GM15510 (cell line): ENCODE measurements around the gene ATXN7.

ENCODE experiments used
- POLR2A ChIP-seq: IDR thresholded peaks from 3 replicates; pipeline ENCODE4 v1.6.1; 2011; ENCODE audit warnings: borderline replicate concordance; ENCODE audit not compliant: insufficient read length; ENCODE audit errors: extremely low read depth

The ATXN7 gene

GRCh38 chr3:63980830-63981498, 117.3 kb downstream of the ATXN7 start:
- TF ChIP-seq POLR2A, result no peak

DNA sequence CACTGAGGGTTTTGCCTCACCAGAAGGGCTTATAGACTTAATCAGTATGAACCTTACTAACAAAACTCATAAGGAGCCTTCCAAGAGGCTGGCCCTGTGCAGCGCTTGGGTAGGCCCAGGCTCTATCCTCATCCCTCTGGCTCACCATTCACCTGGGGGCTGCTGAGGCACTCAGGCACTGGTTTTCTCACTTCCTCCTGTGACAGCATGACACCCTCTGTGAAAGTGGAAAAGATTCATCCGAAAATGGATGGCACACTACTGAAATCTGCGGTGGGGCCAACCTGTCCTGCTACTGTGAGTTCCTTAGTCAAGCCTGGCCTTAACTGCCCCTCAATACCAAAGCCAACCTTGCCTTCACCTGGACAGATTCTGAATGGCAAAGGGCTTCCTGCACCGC, 118.3 kb downstream of the ATXN7 start:
- no peak for TF ChIP-seq POLR2A

- TF ChIP-seq POLR2A, result no peak
Observed at GRCh38 chr3:63984391-63984790, 120.7 kb downstream of the ATXN7 start.

- no peak for TF ChIP-seq POLR2A
Observed at GRCh38 chr3:63986146-63986545, 122.5 kb downstream of the ATXN7 start.

DNA sequence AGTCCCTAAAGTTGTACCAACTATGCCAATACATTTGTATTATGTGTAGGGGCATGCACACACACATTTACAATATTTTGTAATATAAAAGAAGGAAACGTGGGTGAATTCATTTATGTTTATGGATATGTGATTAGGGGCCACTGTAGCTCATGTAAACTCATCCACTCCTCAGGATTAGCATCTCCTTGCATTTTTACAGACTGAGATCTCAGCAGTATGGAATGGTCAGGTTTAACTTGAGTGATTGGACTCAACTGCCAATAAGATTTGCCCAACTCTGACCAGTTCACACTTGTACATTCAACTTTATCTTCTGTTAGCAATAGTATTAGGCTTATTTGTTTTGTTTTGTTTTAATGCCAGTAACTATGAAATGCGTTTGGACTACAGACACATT, 123.2 kb downstream of the ATXN7 start:
- TF ChIP-seq POLR2A, result no peak

GRCh38 chr3:63988943-63989342, 125.3 kb downstream of the ATXN7 start:
- no peak for TF ChIP-seq POLR2A

DNA sequence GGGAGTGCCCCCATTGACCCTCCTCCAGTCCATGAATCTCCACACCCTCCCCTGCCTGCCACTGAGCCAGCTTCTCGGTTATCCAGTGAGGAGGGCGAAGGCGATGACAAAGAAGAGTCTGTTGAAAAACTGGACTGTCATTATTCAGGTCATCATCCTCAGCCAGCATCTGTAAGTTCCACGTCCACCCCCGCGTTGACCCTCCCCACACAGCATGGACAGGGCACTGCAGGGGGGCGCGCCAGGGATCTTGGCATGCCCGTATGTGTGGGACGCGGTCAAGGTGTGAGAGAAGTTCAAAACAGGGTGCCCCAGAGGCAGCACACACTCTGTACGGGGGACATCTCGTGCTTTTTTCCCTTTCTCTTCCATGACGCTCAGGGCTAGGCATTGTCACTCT, 126.5 kb downstream of the ATXN7 start:
- TF ChIP-seq POLR2A, result no peak

GRCh38 chr3:63990733-63991132, 127.1 kb downstream of the ATXN7 start:
- no peak for TF ChIP-seq POLR2A

- no peak for TF ChIP-seq POLR2A
Observed at GRCh38 chr3:63991666-63992065, 128.0 kb downstream of the ATXN7 start.

GRCh38 chr3:63992516-63993209, 129.0 kb downstream of the ATXN7 start:
- no peak for TF ChIP-seq POLR2A

DNA sequence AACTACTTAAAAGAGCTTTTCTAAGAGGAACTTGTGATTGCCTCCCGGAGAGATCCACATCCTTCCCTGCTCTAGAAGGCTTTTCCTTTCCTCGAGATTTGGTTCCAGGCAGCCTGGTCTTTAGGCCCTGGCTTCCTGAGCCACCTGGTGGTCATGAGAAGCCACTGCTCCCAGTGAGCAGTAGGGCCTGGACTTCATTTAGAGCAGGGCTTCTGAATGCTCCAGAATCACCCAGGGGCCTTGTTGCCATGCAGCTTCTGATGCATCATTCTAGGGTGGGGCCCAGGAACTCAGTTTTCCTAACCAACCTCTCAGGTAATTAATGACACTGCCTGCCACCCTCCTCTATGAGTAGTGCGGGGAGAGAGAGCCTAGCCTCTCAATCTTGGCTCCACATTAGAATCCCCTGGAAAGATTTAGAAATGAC, 130.0 kb downstream of the ATXN7 start:
- no peak for TF ChIP-seq POLR2A

DNA sequence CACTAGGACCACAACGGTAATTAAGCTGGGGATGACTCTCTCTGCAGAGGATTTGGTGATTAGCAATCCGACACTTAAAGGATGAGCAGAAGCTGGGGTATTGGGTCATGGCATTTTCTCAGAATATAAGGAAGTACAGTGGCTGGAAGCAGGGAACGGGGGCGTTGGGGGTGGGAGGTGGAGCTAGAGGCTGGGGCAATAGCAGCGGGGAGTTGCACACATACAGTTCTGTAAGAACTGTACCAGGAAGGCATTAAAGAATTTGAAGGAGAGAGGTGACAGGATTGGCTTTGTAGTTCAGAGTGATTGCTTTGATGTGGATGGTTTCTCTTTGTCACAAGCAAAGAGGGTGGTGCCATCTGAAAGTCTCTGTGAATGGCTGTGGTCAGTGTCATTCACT, 131.4 kb downstream of the ATXN7 start:
- TF ChIP-seq POLR2A, result no peak

DNA sequence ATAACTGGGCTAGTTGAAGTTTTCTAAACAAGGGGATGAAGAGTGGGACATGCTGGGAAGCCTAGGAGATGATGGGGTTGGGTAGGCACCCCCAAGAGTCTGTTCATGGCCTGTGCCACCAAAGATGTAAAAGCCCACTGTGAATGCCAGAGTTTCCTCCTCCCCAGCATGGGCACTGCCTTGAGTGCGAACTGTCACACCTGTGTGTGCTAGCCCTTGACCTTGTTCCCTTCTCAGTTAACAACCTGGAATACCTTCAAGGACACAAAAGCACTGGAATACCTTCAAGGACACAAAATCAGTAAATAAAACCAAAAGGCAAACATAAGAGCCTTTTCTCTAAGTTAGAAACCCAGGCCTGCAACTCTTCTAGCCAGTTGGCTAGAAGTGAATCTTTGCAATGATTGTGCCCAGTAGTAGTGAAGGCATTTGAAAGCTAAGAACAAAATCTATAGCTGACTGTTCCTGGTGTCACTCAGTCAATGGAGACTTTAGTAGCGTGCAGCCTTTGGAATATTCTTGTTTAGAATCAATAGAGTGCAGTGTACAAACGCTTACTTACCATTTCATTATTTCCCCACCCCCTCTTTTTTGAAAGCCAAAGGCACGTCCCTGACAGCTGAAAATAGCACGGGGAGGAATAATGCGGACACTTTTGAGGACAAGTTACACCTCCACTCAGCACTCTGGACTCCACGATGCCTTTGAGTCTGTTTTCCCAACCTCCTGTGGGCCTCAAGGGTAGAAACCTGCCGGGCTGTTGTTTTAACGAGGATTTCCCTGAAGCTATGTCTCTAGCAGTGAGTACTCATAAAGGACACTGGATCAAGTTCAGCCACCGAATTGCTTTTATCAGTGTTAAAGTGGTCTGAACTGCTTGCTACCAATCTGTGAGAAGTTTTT, 135.4 kb downstream of the ATXN7 start:
- no peak for TF ChIP-seq POLR2A

- no peak for TF ChIP-seq POLR2A
Observed at GRCh38 chr3:64000453-64001055, 136.9 kb downstream of the ATXN7 start.

- TF ChIP-seq POLR2A, result no peak
Observed at GRCh38 chr3:64002233-64002632, 138.6 kb downstream of the ATXN7 start.
